Right lobe of liver (tissue), 6 donors: ENCODE data around the gene LHPP. TPM values are rescaled to one million over a fixed set of nuclear protein-coding genes. Genes with fewer than 3 reads are reported as not detected.

Experiments used
- ATAC-seq, 4 donors: fragments of 200-7000 bp; cut with Tn5 transposase; one replicate each; pipeline ENCODE4 v1.9.1; 2020; ENCODE audit warnings: mild to moderate bottlenecking in 4 of 4, moderate library complexity in 4 of 4
- DNase-seq, 3 donors: peaks; one replicate each; pipeline ENCODE4 v3.0.0-alpha.2; 2020
- H3K27ac ChIP-seq, 3 donors: fragments of 200-600 bp; one replicate each; pipeline ENCODE4 v1.8.0; 2022
- H3K27me3 ChIP-seq, 2 donors: fragments of 200-600 bp; one replicate each; pipeline ENCODE4 v1.8.0; 2022
- H3K36me3 ChIP-seq, 4 donors: fragments of 200-600 bp; sonication (generic) in 1 of 4; one replicate each; pipeline versions ENCODE4 v1.5.1 to v1.8.0; 2017 to 2022; ENCODE audit warnings: control low read depth in 1 of 4
- H3K4me1 ChIP-seq, 4 donors: fragments of 200-600 bp; sonication (generic) in 1 of 4; one replicate each; pipeline versions ENCODE4 v1.5.1 to v1.8.0; 2017 to 2022; ENCODE audit warnings: control low read depth in 1 of 4
- H3K4me3 ChIP-seq, 3 donors: fragments of 200-600 bp; one replicate each; pipeline ENCODE4 v1.8.0; 2022
- H3K9me3 ChIP-seq, 4 donors: fragments of 200-600 bp; sonication (generic) in 1 of 4; one replicate each; pipeline versions ENCODE4 v1.5.1 to v1.8.0; 2017 to 2022; ENCODE audit warnings: control low read depth in 1 of 4
- CTCF ChIP-seq, 4 donors: fragments of 200-600 bp in 3 of 4; fragments of 450-650 bp in 1 of 4; IDR thresholded peaks; one replicate each; pipeline versions ENCODE4 v1.5.1 to v1.8.0; 2016 to 2022; ENCODE audit warnings: antibody characterized with exemption in 4 of 4, mild to moderate bottlenecking in 2 of 4
- POLR2A ChIP-seq: fragments of 450-650 bp; IDR thresholded peaks from one replicate; pipeline ENCODE4 v1.6.1; 2017; ENCODE audit warnings: antibody characterized with exemption, mild to moderate bottlenecking
- WGBS: methylation state at CpG from one replicate; pipeline ENCODE4 v1.1.6; 2018; ENCODE audit warnings: low coverage, low lambda C conversion rate; ENCODE audit not compliant: insufficient coverage; ENCODE audit errors: missing lambda C conversion rate; 5-methylcytosine and 5-hydroxymethylcytosine counted together
- intact Hi-C, 2 donors: fragments of 100-400 bp; cut with DNase I; formaldehyde crosslinking; loops; one replicate each; pipeline versions ENCODE4 v1.11.2 to v1.14.1; 2022
- total RNA-seq, 6 experiments: library from RNA; depleted of rRNA in 2 of 6; stranded (reverse); fragments of >200 nt in 2 of 6; fragmentation: NEBNext Ultra II Directional in 3 of 6; extraction: Animal tissue kit (Norgen Biotek cat#: 25700) in 3 of 6; gene quantifications; one replicate each; pipeline versions ENCODE4 v1.1.0 to v1.2.4, GENCODE V29; 2016 to 2023
- donor health status: DM: no; HTN: yes; CAD: no.
- donor health status: DM: no; HTN: no; CAD: no.
- donor health status: DM: no; HTN: no; CAD: no.
- donor health status: DM: no; HTN: yes; CAD: no.
- donor health status: DM: no; HTN: yes; CAD: no.

The LHPP gene
- total RNA-seq, 6 experiments from 2014 or later = 19.3 to 56.3 (median 36.3) TPM

DNA sequence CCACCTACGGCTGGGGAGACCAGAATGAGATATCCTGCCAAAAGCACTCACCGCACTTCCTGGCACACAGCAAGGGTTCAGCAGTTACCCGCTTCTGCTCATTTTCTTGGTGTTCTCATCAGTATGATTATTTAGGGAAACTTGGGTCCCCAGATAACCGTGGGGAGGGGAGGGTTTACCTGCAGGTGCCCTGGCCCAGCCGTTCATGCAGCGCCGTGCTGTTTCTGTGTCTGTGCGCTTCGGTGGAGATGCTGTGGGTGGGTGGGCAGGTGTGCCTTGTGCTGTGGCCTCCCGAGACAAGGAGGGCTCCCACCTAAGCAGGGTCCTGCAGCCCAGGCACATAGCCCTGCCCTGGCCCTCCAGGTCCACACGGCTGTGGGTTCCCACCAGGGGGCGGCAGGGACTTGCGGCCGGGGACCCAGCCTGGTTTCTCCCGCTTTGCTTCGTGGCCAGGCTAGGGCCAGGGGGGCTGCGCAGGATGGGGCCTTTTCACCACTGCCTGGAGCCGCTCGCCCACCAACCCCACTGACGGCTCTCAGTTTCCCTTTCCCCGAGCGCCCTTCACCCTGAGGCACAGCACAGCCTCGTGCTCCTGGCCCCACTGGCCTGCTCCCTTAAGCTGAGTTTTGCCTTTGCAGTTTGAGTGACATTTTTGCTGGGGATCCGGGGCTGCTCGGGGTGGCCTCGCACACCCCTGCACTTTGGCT lies 78.5 kb downstream of the LHPP start:
- DNase-seq (peak in 2 of 3 donors; percentile 63 to 73), ATAC-seq (peak; percentile 62 to 80 (median 72))
- intact Hi-C loops = loop anchor here (10.0 kb wide), 3 partner anchors 85 to 285 kb away; partner anchors contain the start of gene FAM53B (in 1 of the 2)
- no peak overlapping the region for H3K27ac ChIP-seq
- H3K4me3 ChIP-seq = no peak overlapping the region
- H3K9me3 ChIP-seq = no peaks in the 10 kb centered on the region
- H3K27me3 ChIP-seq = no peaks in the 10 kb centered on the region
- peak; percentile 50 to 58 (median 54) for TF ChIP-seq CTCF (IDR thresholded peaks at IDR 0.05)
- TF ChIP-seq POLR2A = no peak
- WGBS = 73% methylated on average over 6 of the region's 26 CpGs
- H3K4me1 ChIP-seq = no peaks in the 10 kb centered on the region
- H3K36me3 ChIP-seq = no peaks in the 10 kb centered on the region

DNA sequence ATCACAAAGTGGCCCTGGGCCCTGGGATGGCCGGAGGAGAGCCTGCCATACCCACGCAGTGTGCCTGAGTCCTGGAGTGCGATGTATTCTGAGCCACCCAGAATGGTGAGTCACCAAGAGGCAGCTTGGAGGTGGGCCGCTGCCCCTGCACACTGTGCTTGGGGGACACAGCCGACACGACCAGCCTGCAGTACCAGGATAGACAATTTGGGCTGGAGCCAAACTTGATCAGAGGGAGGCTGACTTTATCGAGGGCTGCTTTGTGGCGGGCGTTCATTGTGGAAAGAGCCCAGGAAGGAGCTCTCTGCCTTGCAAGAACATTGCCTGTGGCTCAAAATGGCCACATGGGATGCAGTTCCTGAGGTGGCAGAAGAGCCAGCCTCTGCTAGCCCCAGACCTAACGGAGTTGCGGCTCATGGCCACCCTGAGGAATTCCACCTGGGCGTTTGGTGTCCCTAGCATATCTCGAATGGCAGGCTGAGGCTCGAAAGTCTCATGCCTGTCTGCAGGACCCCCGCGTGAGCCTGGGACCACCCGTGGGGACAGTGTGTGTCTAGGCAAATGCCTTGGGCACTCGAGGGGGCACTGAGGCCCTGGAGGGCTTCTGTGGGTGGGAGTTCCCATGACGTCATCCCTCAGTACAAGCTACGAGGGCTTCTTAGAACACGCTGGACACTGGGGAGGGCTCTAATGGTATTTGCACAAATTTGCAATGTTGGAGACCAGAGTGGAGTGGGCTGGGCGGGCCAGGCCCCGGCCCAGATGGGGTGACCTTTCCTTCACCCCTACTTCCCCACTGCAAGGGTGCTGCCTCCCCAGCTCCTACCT lies 79.7 kb downstream of the LHPP start:
- no peaks in the 10 kb centered on the region for H3K9me3 ChIP-seq
- intact Hi-C loops = loop anchor here in 1 of 2 donors (10.0 kb wide), 1 partner anchor 204 kb away; the partner anchor contains the start of gene FAM53B

DNA sequence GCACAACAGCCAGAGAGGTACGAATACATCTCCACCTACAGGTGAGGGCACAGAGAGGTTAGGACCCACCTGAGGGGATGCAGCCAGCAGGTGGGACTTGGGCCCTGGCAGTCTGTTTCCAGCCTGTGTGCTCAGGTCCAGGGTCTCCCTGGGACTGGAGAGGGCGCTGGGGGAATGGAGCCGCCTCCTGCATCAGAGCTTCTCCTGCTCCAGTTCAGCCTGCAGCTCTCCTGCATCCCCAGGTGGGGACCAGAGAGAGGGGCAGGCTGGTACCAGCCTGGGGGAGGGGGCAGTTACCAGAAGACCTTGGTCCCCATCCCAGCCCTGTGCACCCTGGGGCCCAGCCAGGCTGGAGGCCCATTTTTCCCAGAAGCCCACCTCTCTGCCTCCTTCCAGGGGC lies 80.7 kb downstream of the LHPP start:
- no peaks in the 10 kb centered on the region for H3K27me3 ChIP-seq
- no peak overlapping the region for H3K27ac ChIP-seq
- H3K9me3 ChIP-seq = no peaks in the 10 kb centered on the region
- intact Hi-C loops = loop anchor here in 1 of 2 donors (10.0 kb wide), 1 partner anchor 202 kb away; the partner anchor contains the start of gene FAM53B
- no peaks in the 10 kb centered on the region for H3K36me3 ChIP-seq
- H3K4me1 ChIP-seq = peaks cover 0 to 4% (median 0%) of the 10 kb centered on the region in 4 donors
- ATAC-seq (no peak), DNase-seq (no peak)
- WGBS = no CpG with 5 or more reads among the region's 3 CpGs
- H3K4me3 ChIP-seq = no peak overlapping the region
- TF ChIP-seq POLR2A (no peak), CTCF (IDR thresholded peaks at IDR 0.05) (no peak)

More for the DNA sequence above, 79.7 kb downstream of the LHPP start:
- H3K36me3 ChIP-seq = no peaks in the 10 kb centered on the region
- TF ChIP-seq POLR2A (no peak), CTCF (IDR thresholded peaks at IDR 0.05) (no peak)
- no peak overlapping the region for H3K4me3 ChIP-seq
- ATAC-seq (no peak), DNase-seq (peak in 1 of 3 donors; percentile 51)
- H3K27me3 ChIP-seq = no peaks in the 10 kb centered on the region
- WGBS = 75% methylated on average over 9 of the region's 23 CpGs
- H3K4me1 ChIP-seq = no peaks in the 10 kb centered on the region
- H3K27ac ChIP-seq = no peak overlapping the region

DNA sequence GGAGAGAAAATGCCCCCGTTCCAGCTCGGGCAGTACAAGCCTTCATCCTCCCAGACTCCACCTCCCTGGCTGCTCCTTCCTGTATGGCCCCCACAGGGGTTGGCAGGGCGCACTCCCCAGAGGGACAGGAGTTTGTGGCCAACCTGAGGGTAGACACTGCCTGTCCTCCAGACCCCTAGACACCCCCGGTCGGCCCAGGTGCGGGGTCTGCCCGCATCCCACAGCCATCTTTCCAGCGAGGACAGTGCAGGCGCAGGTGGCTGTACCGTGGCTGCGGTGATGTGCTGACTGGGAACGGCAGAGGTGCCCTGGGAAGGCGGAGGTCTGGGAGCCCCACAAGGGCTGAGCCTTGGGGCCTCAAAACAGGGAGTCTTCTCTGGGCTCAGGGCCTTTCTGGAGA lies 81.5 kb downstream of the LHPP start:
- no CpG with 5 or more reads among the region's 13 CpGs for WGBS
- Histone ChIP-seq H3K4me1 (peaks cover 0 to 12% (median 0%) of the 10 kb centered on the region in 4 donors), H3K36me3 (no peaks in the 10 kb centered on the region), H3K27ac (no peak overlapping the region), H3K27me3 (no peaks in the 10 kb centered on the region), H3K9me3 (no peaks in the 10 kb centered on the region), H3K4me3 (no peak overlapping the region)
- intact Hi-C loops = loop anchor here in 1 of 2 donors (10.0 kb wide), 1 partner anchor 202 kb away; the partner anchor contains the start of gene FAM53B
- no peak for ATAC-seq
- peak in 1 of 3 donors; percentile 47 for DNase-seq
- no peak for TF ChIP-seq POLR2A
